Measurements from ENCODE around the gene CES2.

CES2 gene

DNA sequence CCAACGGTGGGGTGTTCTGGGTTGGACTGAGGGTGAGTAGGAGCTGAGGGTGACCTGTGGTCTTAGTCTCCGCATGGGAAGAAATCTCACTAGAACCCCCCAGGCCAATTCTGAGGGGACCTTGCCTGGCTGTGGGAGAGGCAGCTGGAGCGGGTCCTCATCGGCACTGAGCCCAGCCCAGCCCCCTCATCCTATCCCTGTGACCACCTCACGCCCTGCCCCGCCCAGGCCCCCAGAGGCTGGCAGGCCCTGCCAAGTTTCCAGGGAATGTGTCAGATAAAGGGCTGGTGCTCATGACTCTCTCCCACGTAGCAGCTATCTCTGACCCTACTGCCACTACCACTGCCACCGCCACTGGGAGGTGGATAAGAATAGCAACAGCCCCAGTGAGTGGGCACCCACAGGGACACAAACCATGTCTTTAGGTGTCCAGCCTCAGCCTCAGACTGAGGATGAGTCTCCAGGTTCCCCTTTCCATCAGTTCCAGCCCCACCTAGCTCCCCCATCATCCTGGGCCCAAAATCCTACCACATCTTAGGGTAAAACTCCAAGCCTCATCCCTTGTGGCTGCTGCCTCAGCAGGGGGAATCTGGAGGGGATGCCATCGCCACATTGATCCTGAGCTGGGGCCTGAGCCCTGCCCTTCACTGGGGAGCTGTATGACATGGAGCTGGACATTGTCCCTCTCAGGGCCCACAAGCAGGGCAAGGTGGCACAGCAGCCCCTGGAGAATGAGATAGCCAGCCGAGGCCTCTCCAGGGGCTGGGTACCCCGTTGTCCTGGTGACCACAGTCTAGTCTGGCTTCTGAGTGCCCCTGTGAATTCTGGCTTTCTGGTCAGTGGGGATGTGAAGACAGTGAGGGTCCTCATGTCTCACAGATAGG is 31.5 kb upstream of the CES2 start:
- DNase-seq (ENCODE audit: low spot score) = no peak

DNA sequence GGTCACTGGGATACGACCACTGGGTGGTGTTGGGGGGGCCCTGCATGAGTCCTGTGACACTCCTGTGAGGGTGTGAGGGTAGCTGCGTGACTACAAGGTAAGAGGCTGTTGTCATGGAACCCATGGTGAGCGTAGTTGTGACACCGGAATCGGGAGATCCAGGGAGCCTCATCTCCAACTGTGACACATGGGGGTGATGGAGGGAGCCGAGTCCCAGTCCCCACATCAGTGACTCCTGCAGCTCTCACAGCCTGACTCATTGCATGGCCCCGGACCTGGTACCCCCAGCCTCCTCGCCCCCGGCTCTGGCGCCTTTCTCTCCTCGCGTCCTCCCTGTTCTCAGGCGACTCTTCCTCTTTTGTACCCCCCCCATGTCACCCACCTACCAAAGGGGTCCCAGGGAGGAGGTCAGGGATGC is 30.9 kb upstream of the CES2 start:
- DNase-seq (ENCODE audit: low spot score) = no peak

DNA sequence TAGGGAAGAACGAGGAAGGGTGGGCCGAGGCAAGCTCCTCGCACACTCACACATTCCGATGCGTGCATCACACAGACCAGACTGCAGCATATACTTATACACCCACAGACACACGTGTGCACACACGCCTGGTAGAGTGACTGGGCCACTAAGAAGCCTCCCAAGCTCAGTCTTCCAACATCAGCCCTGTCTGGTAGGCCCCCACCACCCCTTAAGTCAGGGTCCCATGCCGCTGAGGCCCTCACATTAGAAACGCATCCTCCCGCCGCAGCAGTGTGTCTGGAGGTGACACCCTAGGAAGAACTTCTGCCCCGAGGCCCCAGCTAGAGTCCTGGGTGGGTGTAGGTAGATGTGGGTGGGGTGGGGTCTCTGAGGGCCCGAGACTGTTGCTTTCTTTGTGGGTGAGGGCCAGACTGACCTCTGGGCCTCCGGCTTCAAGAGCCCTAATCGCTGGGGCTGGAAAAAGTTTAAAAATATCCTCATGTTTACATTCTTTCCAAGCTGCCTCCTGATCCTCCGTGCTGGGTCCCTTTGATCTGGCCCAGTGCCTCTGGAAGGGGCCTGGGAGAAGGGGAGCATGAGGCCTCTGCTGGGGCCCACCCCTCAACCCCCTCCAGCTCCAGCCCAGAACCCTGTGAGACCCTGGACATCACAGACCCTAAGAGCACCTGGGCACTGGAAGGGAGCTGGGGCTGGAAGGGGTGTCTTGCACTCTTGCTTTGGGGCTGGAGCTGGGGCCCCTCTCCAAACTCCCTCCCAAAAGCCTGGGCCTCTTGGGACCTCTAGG is 30.3 kb upstream of the CES2 start:
- no peak for DNase-seq (ENCODE audit: low spot score)

DNA sequence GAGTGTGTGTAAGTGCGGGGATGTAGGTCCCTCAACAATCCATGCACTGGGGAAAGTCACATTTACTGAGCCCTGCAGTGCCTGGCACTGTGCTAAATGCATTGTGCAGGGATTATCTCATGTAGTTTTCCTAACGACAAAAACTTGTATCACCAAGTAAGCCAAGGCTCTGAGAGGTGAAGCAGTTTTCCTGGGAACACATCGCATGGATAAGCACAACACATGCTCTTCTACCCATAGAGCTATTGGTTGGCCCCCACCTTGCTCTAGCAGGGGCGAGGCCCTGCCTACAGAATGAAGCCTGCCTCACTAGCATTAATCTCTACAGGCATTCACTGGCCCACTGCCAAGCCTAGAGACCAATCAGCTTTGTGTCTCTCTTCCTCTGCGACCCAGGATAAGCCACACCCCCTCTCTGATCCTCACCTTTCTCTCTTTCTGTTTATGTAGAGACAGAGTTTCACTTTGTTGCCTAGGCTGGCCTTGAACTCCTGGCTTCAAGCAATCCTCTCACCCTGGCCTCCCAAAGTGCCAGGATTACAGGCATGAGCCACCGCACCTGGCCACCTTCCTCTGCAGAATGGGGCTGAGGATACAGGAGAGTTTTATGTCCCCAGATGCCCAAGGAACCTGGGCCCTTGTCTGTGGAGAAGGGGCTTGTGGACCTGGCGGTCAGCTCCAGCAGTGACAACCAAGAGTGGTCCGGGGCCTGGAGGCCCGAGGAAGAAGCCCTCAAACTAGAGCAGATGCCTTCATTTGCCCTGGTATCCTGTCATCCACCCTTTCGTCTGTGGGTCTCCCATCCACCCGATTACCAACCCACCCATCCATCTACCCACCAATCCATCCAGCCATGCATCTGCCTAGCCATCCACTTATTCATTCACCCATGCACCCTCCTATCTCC is 29.4 kb upstream of the CES2 start:
- DNase-seq (ENCODE audit: low spot score) = no peak

DNA sequence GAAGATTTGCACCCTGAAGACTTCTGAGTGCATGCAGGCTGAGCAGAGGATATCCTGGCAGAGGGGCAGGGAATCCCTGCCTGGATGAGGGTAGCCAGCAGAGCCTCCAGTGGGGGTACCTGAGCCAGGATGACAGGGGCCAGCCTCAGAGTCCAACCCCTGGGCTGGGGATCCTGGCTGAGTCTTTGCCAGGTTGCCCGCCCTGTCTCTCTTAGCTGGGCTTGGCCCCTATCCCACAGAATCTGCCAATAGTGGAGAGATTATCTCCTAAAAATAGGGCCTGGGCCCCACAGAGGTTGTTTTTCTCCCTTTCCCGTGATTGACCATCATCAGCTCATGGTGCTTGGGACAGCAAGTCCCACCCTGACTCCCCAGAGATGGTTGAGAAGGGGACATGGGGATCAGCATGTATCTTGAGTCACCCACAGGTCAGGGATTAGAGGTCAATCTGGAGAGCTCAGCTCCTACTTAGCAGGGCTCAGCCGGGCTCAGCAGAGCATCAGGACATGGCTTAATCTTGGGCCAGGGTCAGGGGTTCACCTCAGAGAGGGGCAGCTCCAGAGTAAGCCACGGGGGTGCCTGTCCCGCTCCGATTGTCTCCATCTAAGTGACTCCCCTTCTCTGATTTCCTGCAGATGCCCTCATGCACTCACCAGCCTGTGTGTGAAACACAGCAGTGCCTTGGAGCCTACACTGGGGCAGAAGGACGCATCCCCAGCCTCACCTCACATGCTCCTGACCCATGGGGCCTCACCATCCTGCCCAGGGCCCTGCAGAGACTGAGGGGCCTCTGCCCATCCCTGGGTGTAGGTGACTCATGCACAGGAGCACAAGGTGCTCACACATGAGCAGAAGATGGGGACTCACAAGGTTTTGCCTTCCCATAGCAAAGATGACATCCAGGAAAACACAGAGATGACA is 28.1 kb upstream of the CES2 start:
- DNase-seq (ENCODE audit: low spot score) = no peak

DNA sequence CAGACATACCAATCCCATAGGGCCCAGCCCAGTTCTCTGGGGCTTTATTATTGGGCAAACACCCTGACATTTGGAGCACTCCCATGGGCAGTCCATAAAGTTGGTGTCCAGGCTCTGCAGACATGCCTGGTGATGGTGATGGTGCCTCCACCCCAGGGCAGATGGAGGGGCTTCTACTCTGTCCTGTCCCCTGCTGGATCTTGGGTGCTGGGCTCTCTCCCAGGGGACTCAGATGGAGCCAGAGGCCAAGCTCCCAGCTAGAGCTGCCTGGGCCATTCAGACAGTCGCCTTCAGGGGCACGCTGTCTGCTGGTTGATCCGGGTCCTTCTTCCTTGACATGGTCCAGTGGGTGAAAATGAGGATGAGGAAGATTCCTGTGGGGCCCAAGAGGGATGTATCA is 27.2 kb upstream of the CES2 start:
- DNase-seq (ENCODE audit: low spot score) = no peak

DNA sequence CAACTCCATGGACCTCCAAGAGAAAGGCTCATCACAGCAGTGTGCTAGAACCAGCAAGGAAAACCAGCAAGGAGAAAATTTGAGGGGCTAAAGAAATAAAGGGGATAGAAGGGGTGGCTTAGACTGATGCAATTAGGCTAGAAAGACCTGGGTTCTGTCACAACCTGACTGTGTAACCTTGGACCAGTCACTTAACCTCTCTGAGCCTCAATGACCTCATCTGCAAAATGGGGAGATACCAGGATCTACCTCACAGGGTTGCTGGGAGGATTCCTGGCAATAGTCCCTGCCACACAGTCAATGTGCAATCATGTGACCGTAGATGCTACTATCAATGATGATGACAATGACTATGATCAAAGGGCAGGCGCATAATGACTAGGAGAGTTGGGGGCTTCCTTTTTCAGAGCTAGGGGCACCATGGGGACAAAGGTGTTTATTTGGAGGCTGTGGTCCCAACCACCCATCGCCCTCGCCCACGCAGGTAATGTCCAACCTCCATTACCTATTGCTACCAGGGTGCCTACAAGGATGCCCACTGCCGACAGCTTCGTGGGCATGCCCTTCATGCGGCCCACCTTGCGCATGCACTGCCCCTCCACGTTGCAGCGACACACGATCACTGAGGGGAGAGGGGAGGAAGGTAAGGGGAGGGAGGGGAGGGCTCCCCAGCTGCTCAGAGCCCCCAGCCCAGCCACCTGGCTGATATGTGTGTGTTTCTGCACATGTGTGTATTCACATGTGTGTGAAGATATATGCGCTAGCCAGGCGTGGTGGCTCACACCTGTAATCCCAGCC is 26.4 kb upstream of the CES2 start:
- DNase-seq (ENCODE audit: low spot score) = no peak

DNA sequence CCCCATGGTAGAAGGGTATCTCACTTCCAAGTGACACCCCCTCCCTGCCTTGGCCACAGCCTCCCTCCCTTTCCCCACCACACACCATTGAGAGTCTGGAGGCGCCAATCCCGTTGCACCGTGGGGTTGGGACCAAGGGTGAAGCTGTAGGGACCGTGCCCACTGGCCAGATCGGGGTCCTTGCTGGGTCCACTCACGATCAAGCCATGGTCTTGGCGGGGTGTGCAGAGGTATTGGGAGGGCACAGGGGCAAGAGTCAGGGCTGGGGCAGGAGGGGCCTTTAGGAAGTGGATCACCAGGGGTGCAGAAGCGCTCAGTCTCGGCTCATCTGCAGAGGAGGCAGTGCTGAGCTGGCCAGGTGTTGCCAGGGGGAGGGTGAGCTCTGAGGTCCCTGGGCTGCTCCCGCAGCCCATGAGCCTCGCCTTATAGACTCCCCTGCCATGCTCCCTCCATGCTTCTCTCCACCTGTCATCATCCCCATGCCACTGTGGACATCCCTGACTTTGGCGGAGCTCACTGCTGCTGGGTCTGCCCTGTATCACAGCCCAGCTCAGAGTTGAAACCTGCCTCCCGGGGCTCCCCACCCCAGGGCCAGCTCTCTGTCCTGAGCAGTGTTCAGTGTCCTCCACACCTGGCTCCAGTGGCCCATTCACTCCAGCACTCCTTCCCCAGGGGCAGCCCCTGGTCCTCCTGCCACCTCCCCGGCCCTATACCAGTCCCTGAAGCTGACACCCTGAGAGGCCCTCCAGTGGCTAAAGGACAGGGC is 25.0 kb upstream of the CES2 start:
- DNase-seq (ENCODE audit: low spot score) = no peak

DNA sequence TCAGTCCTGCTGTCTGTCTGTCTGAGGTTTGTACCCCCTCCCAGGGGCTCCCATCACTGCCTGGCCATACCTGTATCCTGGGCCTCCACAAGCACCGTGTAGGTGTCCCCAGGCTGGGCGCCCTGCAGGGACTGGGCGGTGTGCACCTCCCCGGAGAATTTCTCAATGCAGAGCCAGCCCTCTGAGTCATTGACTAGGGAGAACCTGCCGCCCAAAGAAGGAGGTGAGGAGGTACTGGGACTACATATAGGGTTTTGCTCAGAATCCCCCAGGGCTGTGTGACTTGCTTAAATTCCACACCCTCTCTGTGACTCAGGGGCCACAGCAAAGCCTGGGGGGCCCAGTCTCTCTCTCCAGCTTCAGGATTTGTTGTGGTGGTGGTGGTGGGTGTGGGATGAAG is 24.2 kb upstream of the CES2 start:
- no peak for DNase-seq (ENCODE audit: low spot score)

DNA sequence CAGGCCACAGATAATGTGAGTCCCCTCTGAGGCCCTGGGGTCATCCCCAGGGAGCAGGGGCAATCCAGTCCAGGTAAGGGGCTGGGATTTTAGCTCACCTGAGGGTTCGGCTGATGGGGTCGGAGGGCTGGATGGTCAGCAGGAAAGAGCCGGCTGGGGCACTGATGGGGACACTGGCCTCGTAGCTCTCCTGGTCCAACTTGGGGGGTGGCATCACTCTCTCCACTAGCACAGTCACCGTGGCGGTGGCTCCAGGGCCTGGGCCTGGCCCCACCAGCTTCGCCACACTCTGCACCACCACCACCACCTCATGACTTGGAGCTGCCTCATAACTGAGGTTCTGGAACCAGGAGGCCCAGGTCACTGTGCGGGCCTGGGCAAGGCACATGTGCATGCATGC is 23.5 kb upstream of the CES2 start:
- DNase-seq (ENCODE audit: low spot score) = no peak

DNA sequence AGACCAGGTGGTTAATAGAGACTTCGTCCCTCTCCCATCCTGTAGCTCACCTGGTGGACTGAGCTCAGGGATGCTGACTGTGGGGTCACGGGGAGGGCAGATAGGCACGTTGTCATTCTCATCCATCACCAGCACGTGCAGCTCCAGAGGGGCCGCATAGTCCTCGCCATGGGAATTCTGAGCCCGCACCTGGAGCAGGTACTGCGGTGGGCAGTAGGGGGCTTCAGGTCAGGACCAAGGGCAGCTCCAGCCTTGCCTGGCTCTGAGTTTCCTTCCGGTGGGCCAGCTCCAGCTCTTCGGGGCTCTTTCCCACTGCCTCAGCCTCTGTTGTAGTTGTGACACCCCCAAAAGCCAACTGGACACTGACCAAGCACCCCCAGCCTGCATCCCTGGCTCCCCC is 22.2 kb upstream of the CES2 start:
- no peak for DNase-seq (ENCODE audit: low spot score)

DNA sequence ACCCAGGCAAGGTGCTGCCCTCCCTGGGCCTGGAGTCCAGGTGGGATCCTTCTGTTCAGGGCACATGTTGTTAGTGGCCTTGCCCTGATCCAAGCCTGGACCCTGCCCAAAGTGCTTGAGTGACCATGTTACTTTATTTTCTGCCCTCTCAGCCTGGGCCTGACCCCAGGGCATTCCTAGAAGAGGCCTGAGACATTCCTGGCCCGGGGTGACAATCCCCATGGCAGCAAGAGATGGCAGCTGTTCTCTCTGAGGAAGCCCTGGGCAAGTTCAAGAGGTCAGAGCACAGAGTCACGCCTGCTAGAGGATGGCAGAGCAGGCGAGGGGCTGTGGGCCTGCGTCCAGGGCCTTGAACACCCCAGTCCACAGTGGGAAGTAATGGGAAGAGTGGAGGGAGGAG is 21.6 kb upstream of the CES2 start:
- no peak for DNase-seq (ENCODE audit: low spot score)

DNA sequence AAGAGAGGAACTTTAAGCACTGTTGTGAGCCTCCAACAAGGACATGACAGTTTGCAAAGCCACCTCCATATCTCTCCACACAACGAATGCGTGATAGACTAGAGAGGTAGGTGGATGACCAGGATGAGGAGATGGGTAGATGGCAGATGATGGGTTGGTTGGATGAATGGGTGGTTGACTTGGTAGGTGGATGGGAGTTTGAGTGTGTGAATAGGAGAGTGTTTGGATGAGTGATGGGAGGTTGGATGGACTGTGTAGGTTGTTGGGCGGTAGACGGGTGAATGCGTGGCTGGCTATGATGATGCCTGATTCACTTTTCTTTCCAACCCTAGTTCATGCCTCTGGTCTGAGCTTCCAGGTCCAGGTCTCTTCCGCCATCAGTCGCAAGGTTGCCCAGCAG is 20.8 kb upstream of the CES2 start:
- DNase-seq (ENCODE audit: low spot score) = no peak

DNA sequence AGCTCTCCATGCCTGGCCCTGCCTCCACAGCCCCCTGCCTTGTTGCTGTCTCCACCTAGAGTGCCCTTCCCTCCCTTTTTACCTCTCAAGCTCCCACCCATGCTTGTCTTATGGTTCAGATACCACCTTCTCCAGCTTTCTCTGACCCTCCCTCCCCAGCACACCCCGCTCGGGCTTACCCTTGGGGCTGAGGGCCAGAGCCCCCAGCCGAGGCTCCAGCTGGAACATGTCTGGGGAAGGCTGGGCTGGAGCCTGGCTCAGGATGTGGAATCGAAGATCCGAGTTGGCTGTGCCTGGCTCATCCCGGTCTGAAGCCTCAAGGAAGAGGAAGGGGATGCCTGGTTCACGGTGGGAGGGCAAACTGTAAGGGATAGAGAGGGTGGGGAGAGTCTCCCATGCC is 20.3 kb upstream of the CES2 start:
- DNase-seq (ENCODE audit: low spot score) = no peak

DNA sequence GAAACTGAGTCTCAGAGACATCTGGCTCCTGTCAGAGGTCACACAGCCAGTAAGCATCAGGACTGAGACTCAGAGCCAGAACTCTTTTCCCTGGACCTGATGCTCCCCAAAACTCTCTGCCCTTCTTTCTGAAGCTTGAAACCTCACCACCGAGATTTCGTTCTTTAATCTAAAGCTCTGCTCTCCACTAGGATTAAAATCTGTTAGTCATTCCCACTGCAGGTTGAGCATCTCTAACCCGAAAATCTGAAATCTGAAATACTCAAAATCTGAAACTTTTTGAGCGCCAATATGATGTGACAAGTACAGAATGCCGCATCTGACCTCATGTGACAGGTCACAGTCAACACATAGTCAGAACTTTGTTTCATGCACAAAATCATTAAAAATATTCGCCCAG is 18.8 kb upstream of the CES2 start:
- DNase-seq (ENCODE audit: low spot score) = no peak

DNA sequence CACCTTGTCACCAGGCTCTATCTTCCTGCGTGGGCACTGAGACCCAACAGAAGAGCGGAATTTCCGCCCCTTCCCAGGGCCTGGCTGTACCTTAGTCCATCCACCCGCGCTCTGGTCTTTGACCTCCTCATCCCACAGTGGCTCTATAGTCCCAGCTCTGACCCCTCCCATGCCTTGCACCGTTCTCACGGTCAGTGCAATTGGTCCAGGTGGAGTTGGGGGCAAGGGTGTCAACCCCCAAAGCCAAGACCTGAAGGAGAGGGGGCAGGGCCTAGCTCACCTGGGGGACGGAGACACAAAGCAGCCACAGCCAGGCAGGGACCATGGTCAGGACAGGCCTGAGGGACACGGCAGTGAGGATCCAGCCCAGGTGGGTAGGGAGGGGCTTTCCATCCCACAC is 17.6 kb upstream of the CES2 start:
- no peak for DNase-seq (ENCODE audit: low spot score)

DNA sequence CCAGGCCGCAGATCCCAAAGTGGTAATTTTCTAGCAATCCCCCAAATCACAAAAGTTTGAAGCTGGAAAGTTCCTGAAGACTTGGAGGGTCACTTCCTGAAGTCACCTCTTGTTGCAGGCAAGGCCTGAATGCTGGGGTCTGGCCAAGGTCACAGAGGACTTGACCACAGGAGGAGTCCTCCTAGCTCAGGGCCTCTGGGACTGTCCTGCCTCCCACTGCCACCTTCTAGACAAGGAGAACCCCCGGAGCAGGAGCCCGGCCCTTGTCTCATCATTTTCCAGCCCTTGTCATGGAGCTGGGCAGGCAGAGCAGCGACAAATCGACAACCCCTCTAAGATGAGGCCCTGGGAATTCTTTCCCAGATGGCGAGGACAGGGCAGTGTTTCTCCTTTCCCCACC is 17.0 kb upstream of the CES2 start:
- DNase-seq (ENCODE audit: low spot score) = no peak

DNA sequence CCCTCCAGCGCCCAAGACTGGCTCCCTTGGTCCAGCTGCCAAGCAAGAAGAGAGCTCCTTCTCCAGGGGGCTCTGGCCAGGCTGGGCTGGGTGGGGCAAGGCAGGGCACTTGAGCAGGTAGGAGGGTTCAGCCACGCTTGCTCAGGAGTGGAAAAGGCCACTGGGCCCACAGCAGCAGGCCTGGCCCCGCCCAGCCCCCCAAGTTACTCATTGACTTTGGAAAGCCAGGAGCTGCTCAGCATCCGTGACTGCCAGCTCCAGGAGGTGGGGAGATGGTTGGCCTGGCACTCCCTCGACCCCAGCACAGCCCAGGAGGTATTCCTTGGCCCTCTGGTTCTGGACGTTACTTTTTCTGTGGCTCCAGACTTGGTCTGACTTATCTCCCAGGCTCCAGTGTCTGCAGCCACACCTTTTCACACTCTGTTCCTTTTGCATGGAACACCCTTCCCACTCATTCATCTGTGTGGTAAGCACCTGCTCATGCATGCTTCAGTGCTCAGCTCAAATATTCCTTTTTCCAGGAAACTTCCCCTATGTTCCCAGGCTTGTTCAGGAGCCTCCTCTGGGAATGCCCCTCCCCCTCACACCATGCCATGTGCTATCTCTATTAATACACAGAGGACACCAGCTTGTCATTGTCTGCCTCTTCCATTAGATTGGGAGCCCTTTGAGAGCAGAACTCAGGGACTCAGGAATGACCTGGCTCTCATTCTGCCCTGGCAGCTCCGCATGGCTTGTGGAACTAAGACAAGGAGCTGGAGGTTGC is 16.3 kb upstream of the CES2 start, which contains the start of gene CDH16:
CDH16 (minus strand) TSS at position 83 of the 766 bp plus-strand sequence. CDS start 820 bp downstream, outside the sequence.
- no peak for DNase-seq (ENCODE audit: low spot score)

Measured in AG08395 (cell line).